Measurements from ENCODE around the gene CLCA2.

DNA sequence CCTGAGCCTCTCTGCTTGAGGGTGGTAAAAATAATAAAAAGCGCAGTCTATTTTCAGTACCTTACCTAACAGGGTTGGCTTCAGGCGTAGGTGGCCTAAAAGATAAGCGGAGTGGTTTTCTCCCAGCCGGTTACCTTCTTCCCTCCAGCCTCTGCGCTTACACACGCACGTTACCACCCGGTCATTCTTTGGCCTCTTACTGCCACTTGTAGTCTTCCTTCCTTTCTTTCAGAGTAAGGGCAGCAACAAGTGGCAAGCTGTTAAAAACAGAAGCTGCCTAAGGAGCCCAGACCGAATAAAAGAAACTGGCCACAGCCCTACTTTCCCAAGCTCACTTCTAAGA is 80.1 kb downstream of the CLCA2 start:
- TF ChIP-seq, protein P1, sequence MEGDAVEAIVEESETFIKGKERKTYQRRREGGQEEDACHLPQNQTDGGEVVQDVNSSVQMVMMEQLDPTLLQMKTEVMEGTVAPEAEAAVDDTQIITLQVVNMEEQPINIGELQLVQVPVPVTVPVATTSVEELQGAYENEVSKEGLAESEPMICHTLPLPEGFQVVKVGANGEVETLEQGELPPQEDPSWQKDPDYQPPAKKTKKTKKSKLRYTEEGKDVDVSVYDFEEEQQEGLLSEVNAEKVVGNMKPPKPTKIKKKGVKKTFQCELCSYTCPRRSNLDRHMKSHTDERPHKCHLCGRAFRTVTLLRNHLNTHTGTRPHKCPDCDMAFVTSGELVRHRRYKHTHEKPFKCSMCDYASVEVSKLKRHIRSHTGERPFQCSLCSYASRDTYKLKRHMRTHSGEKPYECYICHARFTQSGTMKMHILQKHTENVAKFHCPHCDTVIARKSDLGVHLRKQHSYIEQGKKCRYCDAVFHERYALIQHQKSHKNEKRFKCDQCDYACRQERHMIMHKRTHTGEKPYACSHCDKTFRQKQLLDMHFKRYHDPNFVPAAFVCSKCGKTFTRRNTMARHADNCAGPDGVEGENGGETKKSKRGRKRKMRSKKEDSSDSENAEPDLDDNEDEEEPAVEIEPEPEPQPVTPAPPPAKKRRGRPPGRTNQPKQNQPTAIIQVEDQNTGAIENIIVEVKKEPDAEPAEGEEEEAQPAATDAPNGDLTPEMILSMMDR (IDR thresholded peaks at IDR 0.05; ENCODE audit: extremely low read depth in 1 of 2, insufficient read depth in 1 of 2, low read depth in 1 of 2, low read length in 2 of 2), result no peak
- no peak for TF ChIP-seq POLR2AphosphoS5 (IDR thresholded peaks at IDR 0.05; ENCODE audit: insufficient read depth, low read depth, low read length)
- TF ChIP-seq EZH2 (IDR thresholded peaks at IDR 0.05; ENCODE audit: borderline replicate concordance, low read depth, low read length, severe bottlenecking), result no peak
- TF ChIP-seq GATA2 (IDR thresholded peaks at IDR 0.05; ENCODE audit: insufficient read depth, insufficient read length, low read depth, low read length), result no peak
- TF ChIP-seq POLR2A (IDR thresholded peaks at IDR 0.05; ENCODE audit: low read depth, low read length), result no peak
- TF ChIP-seq FOS (IDR thresholded peaks at IDR 0.05; ENCODE audit: borderline replicate concordance, insufficient read depth, low read length), result no peak
- no peak for TF ChIP-seq MAX (IDR thresholded peaks at IDR 0.05; ENCODE audit: insufficient read depth, insufficient read length)
- no peak for TF ChIP-seq JUN (IDR thresholded peaks at IDR 0.05; ENCODE audit: borderline replicate concordance, insufficient read depth, insufficient read length, low read depth)
